ENCODE results near the gene TLR6. TPM values are rescaled to one million over a fixed set of nuclear protein-coding genes. Genes with fewer than 3 reads are reported as not detected.

The TLR6 gene
- total and polyA plus RNA-seq, 11 donors, result 0.15 to 9.8 (median 1.2) TPM

- TF ChIP-seq CTCF (IDR thresholded peaks at IDR 0.05), result peak in 11 of 12 donors; percentile 40 to 67 (median 53)
- TF ChIP-seq POLR2A (IDR thresholded peaks at IDR 0.05), result no peak
- Histone ChIP-seq H3K27me3 (no peaks in the 10 kb centered on the region), H3K36me3 (peaks cover 0 to 24% (median 4%) of the 10 kb centered on the region in 9 donors), H3K9me3 (peaks cover 0 to 10% (median 0%) of the 10 kb centered on the region in 12 donors), H3K27ac (peak within 1 kb of the TSS; percentile 14 to 93 (median 62)), H3K4me1 (peaks cover 0 to 35% (median 6%) of the 10 kb centered on the region in 12 donors), H3K4me3 (peak within 1 kb of the TSS in 10 of 12 donors; percentile 29 to 56 (median 42))
- DNase-seq, result no peak
- WGBS, 4 donors, result 33 to 53% (median 42%) methylated on average over 7 of the region's 7 CpGs
- intact Hi-C loops (cut with DNase I), result loop anchor here in 1 of 10 donors (5.0 kb wide), 1 partner anchor 42 kb away; no protein-coding TSS in a partner anchor
- ATAC-seq, result peak; percentile 21 to 60 (median 45)
Measured at GRCh38 chr4:38804654-38805295, 51.8 kb downstream of the TLR6 start, which contains the start of gene TLR1. TSS of gene TLR1 (minus strand) at chr4:38804791. CDS start at chr4:38798831, 5,960 bp downstream.

- Histone ChIP-seq H3K9me3 (peaks cover 0 to 17% (median 0%) of the 10 kb centered on the region in 12 donors), H3K27me3 (no peaks in the 10 kb centered on the region), H3K27ac (peak overlapping the region; percentile 14 to 93 (median 62)), H3K4me1 (peaks cover 0 to 35% (median 6%) of the 10 kb centered on the region in 12 donors), H3K4me3 (peak overlapping the region in 10 of 12 donors; percentile 29 to 56 (median 42)), H3K36me3 (peaks cover 0 to 32% (median 7%) of the 10 kb centered on the region in 9 donors)
- ATAC-seq (peak in 1 of 4 donors; percentile 32), DNase-seq (no peak)
- 42 to 64% (median 58%) methylated on average over 6 of the region's 6 CpGs for WGBS, 4 donors
- TF ChIP-seq POLR2A (IDR thresholded peaks at IDR 0.05), result no peak
- TF ChIP-seq CTCF (IDR thresholded peaks at IDR 0.05), result no peak
- intact Hi-C loops (cut with DNase I), result loop anchor here in 1 of 10 donors (5.0 kb wide), 1 partner anchor 42 kb away; no protein-coding TSS in a partner anchor
Measured at GRCh38 chr4:38803833-38804653, 52.6 kb downstream of the TLR6 start.

GRCh38 chr4:38802561-38803355, 53.9 kb downstream of the TLR6 start:
- TF ChIP-seq CTCF (IDR thresholded peaks at IDR 0.05) (no peak), POLR2A (IDR thresholded peaks at IDR 0.05) (no peak)
- H3K4me3 ChIP-seq, result peak overlapping the region in 7 of 12 donors; percentile 35 to 56 (median 45)
- H3K27ac ChIP-seq, result peak overlapping the region in 1 of 12 donors; percentile 93
- no peaks in the 10 kb centered on the region for H3K27me3 ChIP-seq
- peaks cover 0 to 35% (median 6%) of the 10 kb centered on the region in 12 donors for H3K4me1 ChIP-seq
- H3K9me3 ChIP-seq, result peaks cover 0 to 24% (median 0%) of the 10 kb centered on the region in 12 donors
- no peak for DNase-seq
- ATAC-seq, result no peak
- 92 to 96% (median 94%) methylated on average over 15 of the region's 15 CpGs for WGBS, 4 donors
- intact Hi-C loops (cut with DNase I), result loop anchor here in 1 of 10 donors (5.0 kb wide), 1 partner anchor 40 kb away; no protein-coding TSS in a partner anchor
- H3K36me3 ChIP-seq, result peaks cover 0 to 45% (median 18%) of the 10 kb centered on the region in 9 donors

Data from heart left ventricle (tissue), 16 donors.